ENCODE data around the gene CACNA1C.

Gene CACNA1C

GRCh38 chr12:2696136-2696535 is 643.3 kb downstream of the CACNA1C start:
- in situ Hi-C loops (cut with HindIII; ENCODE audit: low sequenced_read_pairs): no loop called here
- no peak overlapping the region for H3K4me3 ChIP-seq (ENCODE audit: low read depth, low read length)
- DNase-seq (ENCODE audit: low read depth): no peak
- TF ChIP-seq, protein P1, sequence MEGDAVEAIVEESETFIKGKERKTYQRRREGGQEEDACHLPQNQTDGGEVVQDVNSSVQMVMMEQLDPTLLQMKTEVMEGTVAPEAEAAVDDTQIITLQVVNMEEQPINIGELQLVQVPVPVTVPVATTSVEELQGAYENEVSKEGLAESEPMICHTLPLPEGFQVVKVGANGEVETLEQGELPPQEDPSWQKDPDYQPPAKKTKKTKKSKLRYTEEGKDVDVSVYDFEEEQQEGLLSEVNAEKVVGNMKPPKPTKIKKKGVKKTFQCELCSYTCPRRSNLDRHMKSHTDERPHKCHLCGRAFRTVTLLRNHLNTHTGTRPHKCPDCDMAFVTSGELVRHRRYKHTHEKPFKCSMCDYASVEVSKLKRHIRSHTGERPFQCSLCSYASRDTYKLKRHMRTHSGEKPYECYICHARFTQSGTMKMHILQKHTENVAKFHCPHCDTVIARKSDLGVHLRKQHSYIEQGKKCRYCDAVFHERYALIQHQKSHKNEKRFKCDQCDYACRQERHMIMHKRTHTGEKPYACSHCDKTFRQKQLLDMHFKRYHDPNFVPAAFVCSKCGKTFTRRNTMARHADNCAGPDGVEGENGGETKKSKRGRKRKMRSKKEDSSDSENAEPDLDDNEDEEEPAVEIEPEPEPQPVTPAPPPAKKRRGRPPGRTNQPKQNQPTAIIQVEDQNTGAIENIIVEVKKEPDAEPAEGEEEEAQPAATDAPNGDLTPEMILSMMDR (IDR thresholded peaks at IDR 0.05; ENCODE audit: low read depth, low read length, missing control alignments): no peak

- no peak overlapping the region for H3K4me3 ChIP-seq (ENCODE audit: low read depth, low read length)
- in situ Hi-C loops (cut with HindIII; ENCODE audit: low sequenced_read_pairs): no loop called here
- DNase-seq (ENCODE audit: low read depth): no peak
- TF ChIP-seq, protein P1 (IDR thresholded peaks at IDR 0.05; ENCODE audit: low read depth, low read length, missing control alignments): no peak
Measured at GRCh38 chr12:2697057-2697800, 644.4 kb downstream of the CACNA1C start.

GRCh38 chr12:2698566-2698965 is 645.8 kb downstream of the CACNA1C start:
- H3K4me3 ChIP-seq (ENCODE audit: low read depth, low read length): no peak overlapping the region
- DNase-seq (ENCODE audit: low read depth): no peak
- TF ChIP-seq, protein P1 (IDR thresholded peaks at IDR 0.05; ENCODE audit: low read depth, low read length, missing control alignments): no peak
- in situ Hi-C loops (cut with HindIII; ENCODE audit: low sequenced_read_pairs): no loop called here

DNA sequence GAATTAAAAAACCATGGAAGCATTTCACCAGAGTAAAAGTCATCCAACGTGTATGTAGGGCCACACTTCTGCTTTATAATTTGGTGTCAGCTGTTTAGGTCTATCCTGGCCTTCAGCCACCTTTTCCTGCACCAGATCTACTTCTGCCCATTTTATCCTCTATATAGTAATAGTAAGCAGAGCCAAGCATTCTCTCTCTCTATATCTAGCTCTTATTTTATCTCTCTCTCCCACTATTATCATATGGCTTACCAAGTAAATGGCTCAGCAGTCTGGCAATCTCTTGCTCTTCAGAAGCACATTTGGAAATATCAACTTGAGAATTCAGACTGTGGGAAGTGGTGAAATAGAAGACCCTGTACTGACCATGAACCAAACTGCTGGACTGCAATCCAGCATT is 657.9 kb downstream of the CACNA1C start:
- in situ Hi-C loops (cut with HindIII; ENCODE audit: low sequenced_read_pairs): no loop called here
- no peak overlapping the region for H3K4me3 ChIP-seq (ENCODE audit: low read depth, low read length)
- TF ChIP-seq, protein P1 (IDR thresholded peaks at IDR 0.05; ENCODE audit: low read depth, low read length, missing control alignments): no peak
- DNase-seq (ENCODE audit: low read depth): no peak

GRCh38 chr12:2719392-2719791 is 666.6 kb downstream of the CACNA1C start:
- DNase-seq (ENCODE audit: low read depth): no peak
- TF ChIP-seq, protein P1 (IDR thresholded peaks at IDR 0.05; ENCODE audit: low read depth, low read length, missing control alignments): no peak
- no peak overlapping the region for H3K4me3 ChIP-seq (ENCODE audit: low read depth, low read length)
- in situ Hi-C loops (cut with HindIII; ENCODE audit: low sequenced_read_pairs): no loop called here

- DNase-seq (ENCODE audit: low read depth): no peak
- in situ Hi-C loops (cut with HindIII; ENCODE audit: low sequenced_read_pairs): no loop called here
- no peak overlapping the region for H3K4me3 ChIP-seq (ENCODE audit: low read depth, low read length)
- TF ChIP-seq, protein P1 (IDR thresholded peaks at IDR 0.05; ENCODE audit: low read depth, low read length, missing control alignments): no peak
Measured at GRCh38 chr12:2722806-2723205, 670.0 kb downstream of the CACNA1C start.
